Esophagus squamous epithelium (tissue), 5 donors: ENCODE results near the gene GCSH. TPM values are rescaled to one million over a fixed set of nuclear protein-coding genes. Genes with fewer than 3 reads are reported as not detected.

Experiments used
- DNase-seq: peaks from one replicate; lab custom pipeline; 2025; lab: John Stamatoyannopoulos, UW
- H3K27ac ChIP-seq, 4 donors: fragments of 200-600 bp; sonication (generic); one replicate each; pipeline ENCODE4 v1.5.1; 2016 to 2019; ENCODE audit warnings: mild to moderate bottlenecking in 1 of 4
- H3K27me3 ChIP-seq, 4 donors: fragments of 200-600 bp; sonication (generic); 1 replicate in 3 of 4; 2 replicates in 1 of 4; pipeline versions ENCODE4 v1.5.1 to v1.6.0; 2017 to 2021; ENCODE audit warnings: antibody characterized with exemption in 1 of 4
- H3K36me3 ChIP-seq, 3 donors: fragments of 200-600 bp; sonication (generic); one replicate each; pipeline ENCODE4 v1.5.1; 2016 to 2019
- H3K4me1 ChIP-seq, 3 donors: fragments of 200-600 bp; sonication (generic); one replicate each; pipeline ENCODE4 v1.5.1; 2017 to 2019
- H3K4me3 ChIP-seq, 4 donors: fragments of 200-600 bp; sonication (generic); 1 replicate in 3 of 4; 2 replicates in 1 of 4; pipeline ENCODE4 v1.5.1; 2016 to 2019; ENCODE audit warnings: mild to moderate bottlenecking in 2 of 4, moderate library complexity in 1 of 4
- H3K9me3 ChIP-seq, 3 donors: fragments of 200-600 bp; sonication (generic); one replicate each; pipeline ENCODE4 v1.5.1; 2016 to 2019
- CTCF ChIP-seq, 6 experiments: fragments of 450-650 bp in 4 of 6; fragments of 200-600 bp in 2 of 6; sonication (generic) in 2 of 6; IDR thresholded peaks; one replicate each; pipeline ENCODE4 v1.5.1; 2016 to 2019; ENCODE audit warnings: antibody characterized with exemption in 6 of 6, mild to moderate bottlenecking in 4 of 6, moderate library complexity in 4 of 6
- POLR2A ChIP-seq, 4 donors: fragments of 450-650 bp; IDR thresholded peaks; one replicate each; pipeline ENCODE4 v1.6.1; 2017; ENCODE audit warnings: antibody characterized with exemption in 4 of 4, mild to moderate bottlenecking in 4 of 4, moderate library complexity in 3 of 4
- WGBS, 2 donors: methylation state at CpG; one replicate each; pipeline ENCODE4 v1.1.5; 2018; 5-methylcytosine and 5-hydroxymethylcytosine counted together
- intact Hi-C: fragments of 100-400 bp; cut with DNase I; formaldehyde crosslinking; loops from one replicate; pipeline ENCODE4 v1.15.0; 2022
- small RNA-seq, 4 donors: library from RNA; depleted of rRNA; stranded (forward); fragments of <200 nt; gene quantifications; one replicate each; pipeline ENCODE3, GENCODE V24; 2016
- total RNA-seq, 4 donors: library from RNA; depleted of rRNA; stranded (reverse); fragments of >200 nt; gene quantifications; one replicate each; pipeline ENCODE4 v1.1.0, GENCODE V29; 2016
- donor health status: DM: yes; HTN: yes; CAD: no.

The GCSH gene
- total RNA-seq, 4 donors from 2014 or later, result 9.7 to 18.3 (median 15.1) TPM

- Histone ChIP-seq H3K27me3 (no peaks in the 10 kb centered on the region), H3K4me3 (peak within 1 kb of the TSS; percentile 65 to 88 (median 80)), H3K36me3 (peaks cover 0 to 27% (median 0%) of the 10 kb centered on the region in 3 donors), H3K9me3 (no peaks in the 10 kb centered on the region), H3K4me1 (peaks cover 5 to 39% (median 16%) of the 10 kb centered on the region in 3 donors), H3K27ac (peak within 1 kb of the TSS; percentile 79 to 95 (median 92))
- intact Hi-C loops, result no loop called here
- WGBS, 2 donors, result 18 to 24% methylated on average over 9 to 17 of the region's 54 CpGs
- TF ChIP-seq POLR2A (IDR thresholded peaks at IDR 0.05) (peak in 1 of 4 donors; percentile 44), CTCF (IDR thresholded peaks at IDR 0.05) (peak; percentile 89 to 100 (median 99))
- DNase-seq, result peak; percentile 13
Measured at GRCh38 chr16:81035398-81035974, 60.7 kb downstream of the GCSH start, which contains the start of gene ATMIN. ATMIN (plus strand) TSS chr16:81035842; CDS start chr16:81035871, 29 bp downstream.

Small RNAs within 50 kb of the gene (small RNA-seq; reads per million reads assigned to genes)
- gene AC092718.3, result 0 reads per million in 4 donors
- 0 reads per million in 4 donors for gene RNU6-1191P

Other genes with a start within 250 kb of the GCSH start
- gene CMC2, start 89.5 kb downstream of the GCSH start, total RNA-seq, result 10 to 100 TPM in 3 of 4 donors, 1 to 10 TPM in 1; 7.4 to 41.2 (median 24.4) TPM
- 10 to 100 TPM in 3 of 4 donors, 1 to 10 TPM in 1; 5.3 to 20.4 (median 16.1) TPM for gene CENPN, start 89.2 kb downstream of the GCSH start, total RNA-seq
- 10 to 100 TPM; 30.6 to 41.3 (median 36.8) TPM for gene ATMIN, start 60.6 kb downstream of the GCSH start, total RNA-seq
- 1 to 10 TPM in 1 of 4 donors, under 1 TPM in 2, not detected in 1; 0.26 to 5.1 (median 0.38) TPM for gene C16orf46, start 19.2 kb downstream of the GCSH start, total RNA-seq
- under 1 TPM in 3 of 4 donors, not detected in 1; 0.19 to 0.83 (median 0.59) TPM for gene BCO1, start 142.3 kb upstream of the GCSH start, total RNA-seq
- gene GAN, start 218.6 kb upstream of the GCSH start, total RNA-seq, result 10 to 100 TPM; 16.7 to 28.0 (median 21.7) TPM